Mucosa of stomach (tissue), 1 donor: ENCODE results near the gene CSE1L.
"Not testable (repeated sequence)": the region's sequence is repeated elsewhere in the genome, so short reads cannot be mapped to it uniquely, and the experiment has no call there.

ENCODE experiments used
- H3K27me3 ChIP-seq: one replicate; pipeline ENCODE4 v1.7.0; 2013; ENCODE audit warnings: mild to moderate bottlenecking, low read length; ENCODE audit not compliant: control insufficient read depth, insufficient read depth
- H3K36me3 ChIP-seq: one replicate; pipeline ENCODE4 v1.7.0; 2013; ENCODE audit warnings: low read length; ENCODE audit not compliant: control insufficient read depth, insufficient read depth
- H3K4me1 ChIP-seq: one replicate; pipeline ENCODE4 v1.7.0; 2013; ENCODE audit warnings: mild to moderate bottlenecking, low read length; ENCODE audit not compliant: control insufficient read depth, insufficient read depth
- H3K4me3 ChIP-seq: one replicate; pipeline ENCODE4 v1.7.0; 2013; ENCODE audit warnings: low read length
- H3K9ac ChIP-seq: one replicate; pipeline ENCODE4 v1.7.0; 2013; ENCODE audit warnings: mild to moderate bottlenecking, low read length, moderate library complexity
- H3K9me3 ChIP-seq: one replicate; pipeline ENCODE4 v1.7.0; 2013; ENCODE audit warnings: mild to moderate bottlenecking, low read length, moderate library complexity; ENCODE audit not compliant: control insufficient read depth
- donor health status: Pancreatic carcinoma.

The CSE1L gene

DNA sequence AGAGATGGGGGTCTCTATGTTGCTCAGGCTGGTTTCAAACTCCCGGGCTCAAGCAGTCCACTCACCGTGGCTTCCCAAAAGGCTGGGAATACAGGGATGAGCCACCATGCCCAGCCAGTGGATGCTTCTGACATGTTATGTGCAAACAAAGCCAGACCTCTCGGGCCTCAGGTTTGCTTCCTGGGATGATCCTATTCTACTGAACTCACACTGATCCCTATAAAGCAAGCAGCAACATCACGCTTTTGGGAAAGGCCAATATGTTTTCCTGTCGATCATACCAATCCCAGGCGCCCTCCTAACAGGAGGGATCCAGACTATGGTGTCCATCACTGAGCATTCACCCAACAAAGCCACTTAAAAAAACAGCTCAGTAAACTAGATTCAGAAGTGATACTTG, 60.2 kb downstream of the CSE1L start:
- no peaks in the 10 kb centered on the region for H3K27me3 ChIP-seq
- H3K9ac ChIP-seq, result no peak overlapping the region
- peaks cover 6% of the 10 kb centered on the region for H3K36me3 ChIP-seq
- H3K4me1 ChIP-seq, result no peaks in the 10 kb centered on the region
- no peaks in the 10 kb centered on the region for H3K9me3 ChIP-seq
- no peak overlapping the region for H3K4me3 ChIP-seq

DNA sequence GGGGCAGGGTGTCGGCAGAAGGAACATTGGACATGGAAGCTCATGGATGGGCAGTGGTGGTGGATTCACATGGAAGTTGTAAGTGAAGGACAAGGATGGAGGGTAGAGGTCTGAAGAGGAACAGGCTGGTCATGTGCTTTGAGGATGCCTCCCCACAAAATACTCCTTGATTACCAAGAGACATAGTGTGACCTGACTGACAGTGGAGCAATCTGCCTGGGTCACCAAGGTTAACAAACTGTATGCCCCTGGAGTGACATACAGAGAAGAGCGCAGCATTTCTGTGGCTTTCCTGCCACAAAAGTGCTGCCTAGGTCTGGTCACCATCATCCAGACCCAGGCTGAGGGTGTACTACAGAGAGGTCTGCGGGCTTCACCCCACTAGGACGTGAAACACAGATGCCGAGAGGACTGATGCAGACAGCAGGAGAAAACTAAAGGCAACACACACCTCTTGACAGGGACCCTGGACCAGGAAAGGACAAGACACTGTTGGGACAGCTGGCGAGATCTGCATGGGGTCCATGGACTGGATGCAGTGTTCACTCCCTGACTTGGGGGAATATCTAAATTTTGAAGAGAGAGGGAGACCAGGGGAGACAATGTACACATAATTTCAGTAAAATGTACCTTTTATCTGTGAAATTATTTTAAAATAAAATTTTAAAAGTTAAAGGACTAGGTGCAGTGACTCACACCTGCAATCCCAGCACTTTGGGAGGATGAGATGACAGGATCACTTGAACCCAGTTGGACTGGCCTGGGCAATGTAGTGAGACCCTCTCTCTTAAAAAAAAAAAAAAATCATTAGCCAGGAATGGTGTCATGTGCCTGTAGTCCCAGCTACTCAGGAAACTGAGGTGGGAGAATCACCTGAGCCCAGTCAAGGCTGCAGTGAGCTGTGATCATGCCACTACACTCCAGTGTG, 64.9 kb downstream of the CSE1L start:
- Histone ChIP-seq H3K9me3 (no peaks in the 10 kb centered on the region), H3K36me3 (no peaks in the 10 kb centered on the region), H3K4me1 (no peaks in the 10 kb centered on the region), H3K4me3 (no peak overlapping the region), H3K27me3 (no peaks in the 10 kb centered on the region), H3K9ac (no peak overlapping the region)

DNA sequence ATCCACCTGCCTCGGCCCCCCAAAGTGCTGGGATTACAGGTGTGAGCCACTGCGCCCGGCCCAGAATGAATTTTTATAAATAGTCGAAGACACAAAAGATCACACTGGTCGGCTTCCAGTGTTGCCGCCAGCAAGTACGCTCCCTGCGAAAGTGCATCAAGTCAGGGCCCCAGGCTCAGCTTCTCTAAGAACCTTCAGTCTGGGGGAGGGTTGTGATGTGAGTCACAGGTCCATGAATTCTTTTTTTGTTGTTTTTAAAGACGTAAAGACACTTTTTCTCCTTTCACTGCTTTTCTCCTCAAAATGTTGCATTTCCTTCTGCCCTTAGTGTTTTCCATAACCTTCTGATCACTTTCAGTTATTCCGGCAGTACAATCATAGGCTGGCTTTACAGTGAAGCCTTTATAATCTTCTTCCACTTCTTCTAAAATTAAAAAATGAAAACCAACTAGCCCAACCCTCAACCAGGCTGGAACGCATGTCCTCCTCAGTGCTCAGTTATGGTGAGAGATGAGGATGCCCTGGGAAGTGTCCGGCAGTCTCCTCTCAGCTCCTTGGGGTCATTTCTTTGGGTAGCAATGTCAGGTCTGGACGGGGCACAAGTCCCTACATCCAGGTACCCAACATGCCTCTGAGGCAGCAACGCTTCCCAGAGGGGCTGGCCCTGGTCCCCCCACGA, 66.6 kb downstream of the CSE1L start:
- Histone ChIP-seq H3K4me3 (no peak overlapping the region), H3K4me1 (no peaks in the 10 kb centered on the region), H3K27me3 (no peaks in the 10 kb centered on the region), H3K9ac (no peak overlapping the region), H3K36me3 (no peaks in the 10 kb centered on the region), H3K9me3 (no peaks in the 10 kb centered on the region)

DNA sequence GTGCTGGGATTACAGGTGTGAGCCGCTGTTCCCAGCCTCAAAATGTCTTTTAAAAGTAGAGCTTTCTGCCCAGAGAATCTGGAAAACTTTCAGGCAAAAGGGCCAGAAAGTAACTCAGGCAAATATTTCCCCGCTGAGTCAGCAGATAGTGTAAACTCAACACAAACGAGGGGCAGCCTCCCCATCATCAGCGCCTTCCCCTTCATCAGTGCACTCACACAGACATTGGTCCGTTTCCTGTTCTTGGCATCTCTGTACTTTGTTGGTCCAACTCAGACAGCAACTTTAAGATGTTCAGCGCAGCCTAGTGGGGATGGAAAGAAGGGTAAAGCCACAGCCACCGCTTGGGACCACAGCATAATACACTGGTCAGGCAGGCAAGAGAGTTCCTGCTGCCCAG, 69.5 kb downstream of the CSE1L start:
- Histone ChIP-seq H3K9me3 (no peaks in the 10 kb centered on the region), H3K4me1 (no peaks in the 10 kb centered on the region), H3K36me3 (peaks cover 14% of the 10 kb centered on the region), H3K4me3 (no peak overlapping the region), H3K9ac (no peak overlapping the region), H3K27me3 (no peaks in the 10 kb centered on the region)

DNA sequence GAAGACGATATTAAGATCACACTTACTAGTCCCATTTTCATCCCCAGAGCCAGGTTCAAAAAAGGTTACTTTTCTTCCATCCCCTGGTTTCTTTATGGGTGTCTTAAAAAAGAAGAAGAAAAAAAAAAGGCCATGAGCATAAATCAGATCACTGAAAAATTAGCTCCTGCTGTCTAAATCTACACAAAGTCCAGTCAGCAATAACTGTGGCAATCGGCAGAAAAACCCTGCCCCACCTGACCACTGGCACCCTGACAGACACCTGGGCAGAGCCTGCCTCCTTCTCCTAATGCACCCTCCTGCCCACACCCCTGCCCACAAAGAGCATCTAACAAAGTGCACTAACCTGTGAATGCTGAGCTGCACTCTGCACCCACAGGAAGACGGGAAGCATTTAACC, 72.2 kb downstream of the CSE1L start:
- Histone ChIP-seq H3K27me3 (no peaks in the 10 kb centered on the region), H3K4me3 (no peak overlapping the region), H3K36me3 (peaks cover 14% of the 10 kb centered on the region), H3K9ac (no peak overlapping the region), H3K9me3 (no peaks in the 10 kb centered on the region), H3K4me1 (no peaks in the 10 kb centered on the region)

DNA sequence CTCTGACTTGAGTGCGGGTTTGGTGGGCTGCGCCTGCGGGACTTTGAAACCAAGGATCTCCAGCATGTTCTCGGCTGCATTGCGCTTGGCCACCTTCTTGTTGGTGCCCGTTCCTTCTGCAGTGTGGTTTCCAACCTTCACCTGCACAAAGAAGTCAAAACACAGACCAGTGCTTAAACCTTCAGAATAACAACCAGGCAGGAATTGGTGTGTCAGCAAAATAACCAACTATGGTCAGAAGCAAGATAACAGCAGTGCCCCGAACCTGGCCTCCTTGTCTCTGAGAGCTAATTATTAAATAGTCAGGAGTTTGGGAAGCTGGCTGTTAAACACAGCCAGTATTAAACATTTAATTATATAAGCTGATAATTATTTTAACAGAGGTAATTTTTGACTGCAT, 73.9 kb downstream of the CSE1L start:
- Histone ChIP-seq H3K36me3 (peaks cover 14% of the 10 kb centered on the region), H3K9me3 (no peaks in the 10 kb centered on the region), H3K4me1 (no peaks in the 10 kb centered on the region), H3K27me3 (no peaks in the 10 kb centered on the region), H3K9ac (no peak overlapping the region), H3K4me3 (no peak overlapping the region)

DNA sequence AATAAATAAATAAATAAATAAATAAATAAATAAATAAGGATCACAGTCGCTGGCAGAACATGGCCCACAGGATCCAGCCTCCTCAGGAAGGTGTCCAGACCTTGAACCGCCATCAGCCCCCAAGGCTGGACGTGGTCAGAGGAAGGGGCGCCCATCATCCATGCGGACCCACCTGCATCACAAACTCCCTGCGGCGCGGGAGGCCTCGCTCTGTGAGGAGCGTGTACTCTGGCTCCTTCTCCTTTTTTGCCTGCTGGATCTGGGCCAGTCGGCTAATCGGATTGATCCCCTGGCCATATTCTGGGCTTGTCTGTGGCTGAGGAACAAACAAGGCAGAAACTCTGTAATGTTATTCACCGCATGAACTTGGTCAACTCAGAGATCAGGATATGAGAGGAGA, 76.8 kb downstream of the CSE1L start:
- Histone ChIP-seq H3K9me3 (no peaks in the 10 kb centered on the region), H3K36me3 (peaks cover 14% of the 10 kb centered on the region), H3K9ac (no peak overlapping the region), H3K27me3 (no peaks in the 10 kb centered on the region), H3K4me1 (no peaks in the 10 kb centered on the region), H3K4me3 (no peak overlapping the region)

DNA sequence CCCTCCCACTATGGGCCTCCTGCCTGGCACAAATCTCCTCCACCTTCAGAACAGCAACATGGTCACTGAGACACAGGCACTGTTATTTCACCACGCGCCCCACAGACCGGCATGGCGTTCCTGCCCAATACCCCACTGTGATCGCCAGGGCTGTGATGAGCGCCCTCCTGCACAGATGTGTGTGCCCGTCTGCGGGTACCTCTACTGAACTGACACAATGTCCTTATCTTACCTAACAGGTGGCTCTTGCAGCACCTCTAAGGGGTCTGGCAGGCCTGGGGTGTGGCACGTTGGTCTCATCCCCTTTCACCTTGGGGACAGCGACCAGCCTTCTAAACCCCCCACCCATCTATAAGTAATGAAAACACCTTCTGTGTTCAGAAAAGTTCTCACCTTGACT, 77.9 kb downstream of the CSE1L start:
- Histone ChIP-seq H3K4me1 (no peaks in the 10 kb centered on the region), H3K9ac (no peak overlapping the region), H3K27me3 (no peaks in the 10 kb centered on the region), H3K4me3 (no peak overlapping the region), H3K36me3 (peaks cover 13% of the 10 kb centered on the region), H3K9me3 (no peaks in the 10 kb centered on the region)

DNA sequence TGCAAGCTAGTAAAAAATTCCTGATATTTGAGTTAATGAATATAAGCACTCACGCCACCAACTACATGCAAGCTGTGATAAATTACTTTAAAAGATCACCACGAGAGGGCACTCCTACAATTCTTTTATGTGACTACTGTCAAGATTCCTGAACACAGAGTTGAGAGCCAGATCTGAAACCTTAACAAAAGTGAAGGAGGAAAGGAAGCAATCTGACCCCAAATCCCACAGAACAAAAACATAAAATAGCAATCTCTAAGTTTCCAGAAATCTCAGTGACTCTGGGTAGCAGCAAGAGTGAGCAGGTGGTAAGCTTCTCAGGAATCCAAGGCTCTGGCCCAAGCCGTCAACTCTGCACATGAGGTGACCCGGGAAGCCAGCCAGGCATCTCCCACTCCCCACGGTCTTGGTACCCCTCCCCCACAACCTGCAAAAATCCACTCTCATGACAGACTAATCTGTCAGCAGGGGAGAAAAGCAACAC, 86.9 kb downstream of the CSE1L start:
- H3K4me3 ChIP-seq, result no peak overlapping the region
- no peaks in the 10 kb centered on the region for H3K9me3 ChIP-seq
- H3K4me1 ChIP-seq, result no peaks in the 10 kb centered on the region
- H3K36me3 ChIP-seq, result no peaks in the 10 kb centered on the region
- no peak overlapping the region for H3K9ac ChIP-seq
- H3K27me3 ChIP-seq, result no peaks in the 10 kb centered on the region

DNA sequence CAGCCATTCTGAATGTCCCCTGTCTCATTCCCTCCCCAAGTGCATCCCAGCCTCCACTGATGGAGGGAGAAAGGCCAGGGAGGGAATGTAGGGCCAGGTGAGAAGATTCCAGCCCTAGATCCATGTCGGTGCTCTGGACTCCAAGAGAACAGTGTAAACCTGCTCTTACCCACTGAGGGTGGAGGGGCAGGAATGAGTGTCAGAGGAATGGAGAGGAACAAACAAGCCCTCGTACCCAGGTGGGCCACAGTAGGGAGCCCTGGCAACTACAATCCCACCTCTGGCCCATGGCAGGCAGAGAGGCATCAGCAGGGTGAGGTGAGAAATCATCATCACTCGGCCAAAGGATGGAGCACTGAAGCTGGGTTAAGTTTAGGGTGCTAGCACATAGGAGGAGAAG, 87.5 kb downstream of the CSE1L start:
- H3K27me3 ChIP-seq, result no peaks in the 10 kb centered on the region
- no peak overlapping the region for H3K4me3 ChIP-seq
- H3K9ac ChIP-seq, result no peak overlapping the region
- H3K36me3 ChIP-seq, result no peaks in the 10 kb centered on the region
- H3K9me3 ChIP-seq, result no peaks in the 10 kb centered on the region
- no peaks in the 10 kb centered on the region for H3K4me1 ChIP-seq

DNA sequence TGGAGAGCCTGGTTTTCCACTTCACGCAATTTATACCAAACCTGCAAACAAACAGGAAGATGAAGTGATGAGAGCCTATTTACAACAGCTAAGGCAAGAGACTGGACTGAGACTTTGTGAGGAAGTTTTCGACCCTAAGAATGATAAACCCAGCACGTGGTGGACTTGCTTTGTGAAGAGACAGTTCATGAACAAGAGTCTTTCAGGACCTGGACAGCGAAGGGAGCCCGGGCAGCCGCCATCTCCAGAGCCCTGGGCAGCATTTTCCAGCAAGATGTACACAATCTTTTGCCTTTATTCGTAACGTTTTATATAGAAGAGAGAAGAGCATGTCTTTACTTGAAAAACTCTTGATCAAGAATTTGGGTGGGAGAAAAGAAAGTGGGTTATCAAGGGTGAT, 88.7 kb downstream of the CSE1L start:
- not testable (repeated sequence) for H3K4me3 ChIP-seq, H3K36me3 ChIP-seq, H3K4me1 ChIP-seq, H3K9ac ChIP-seq, H3K9me3 ChIP-seq, H3K27me3 ChIP-seq

DNA sequence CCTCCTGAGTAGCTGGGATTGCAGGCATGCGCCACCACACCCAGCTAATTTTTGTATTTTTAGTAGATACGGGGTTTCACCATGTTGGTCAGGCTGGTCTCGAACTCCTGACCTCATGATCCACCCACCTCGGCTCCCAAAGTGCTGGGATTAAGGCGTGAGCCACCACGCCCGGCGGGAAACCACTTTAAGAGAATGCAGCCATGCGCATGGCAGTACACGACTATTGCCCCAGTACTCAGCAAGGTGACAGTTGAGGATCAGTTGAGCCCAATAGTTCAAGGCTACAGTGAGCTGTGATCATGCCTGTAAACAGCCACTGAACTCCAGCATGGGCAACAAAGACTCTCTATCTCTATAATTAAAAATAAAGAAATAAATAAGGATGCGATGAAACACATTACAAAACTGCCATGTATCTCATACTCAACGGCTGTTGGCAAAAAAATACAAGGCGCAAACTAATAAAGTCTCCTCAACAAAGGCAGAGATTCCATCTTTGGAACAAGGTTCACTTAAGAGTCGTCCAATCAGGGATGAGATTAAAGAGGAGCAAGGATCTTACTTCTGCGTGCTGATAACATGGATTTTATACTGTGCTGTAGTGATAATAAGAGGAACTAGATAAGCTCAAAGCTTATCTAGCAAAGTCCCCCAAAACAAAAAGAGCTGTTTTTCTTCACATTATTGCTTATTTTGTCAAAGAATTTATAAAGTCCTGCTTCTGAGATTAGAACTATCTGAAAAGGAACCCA, 90.9 kb downstream of the CSE1L start:
- Histone ChIP-seq H3K36me3 (no peaks in the 10 kb centered on the region), H3K27me3 (no peaks in the 10 kb centered on the region), H3K4me1 (no peaks in the 10 kb centered on the region), H3K9ac (no peak overlapping the region), H3K4me3 (no peak overlapping the region), H3K9me3 (no peaks in the 10 kb centered on the region)
